Measurements from ENCODE around the gene WNT5A.

Gene WNT5A

DNA sequence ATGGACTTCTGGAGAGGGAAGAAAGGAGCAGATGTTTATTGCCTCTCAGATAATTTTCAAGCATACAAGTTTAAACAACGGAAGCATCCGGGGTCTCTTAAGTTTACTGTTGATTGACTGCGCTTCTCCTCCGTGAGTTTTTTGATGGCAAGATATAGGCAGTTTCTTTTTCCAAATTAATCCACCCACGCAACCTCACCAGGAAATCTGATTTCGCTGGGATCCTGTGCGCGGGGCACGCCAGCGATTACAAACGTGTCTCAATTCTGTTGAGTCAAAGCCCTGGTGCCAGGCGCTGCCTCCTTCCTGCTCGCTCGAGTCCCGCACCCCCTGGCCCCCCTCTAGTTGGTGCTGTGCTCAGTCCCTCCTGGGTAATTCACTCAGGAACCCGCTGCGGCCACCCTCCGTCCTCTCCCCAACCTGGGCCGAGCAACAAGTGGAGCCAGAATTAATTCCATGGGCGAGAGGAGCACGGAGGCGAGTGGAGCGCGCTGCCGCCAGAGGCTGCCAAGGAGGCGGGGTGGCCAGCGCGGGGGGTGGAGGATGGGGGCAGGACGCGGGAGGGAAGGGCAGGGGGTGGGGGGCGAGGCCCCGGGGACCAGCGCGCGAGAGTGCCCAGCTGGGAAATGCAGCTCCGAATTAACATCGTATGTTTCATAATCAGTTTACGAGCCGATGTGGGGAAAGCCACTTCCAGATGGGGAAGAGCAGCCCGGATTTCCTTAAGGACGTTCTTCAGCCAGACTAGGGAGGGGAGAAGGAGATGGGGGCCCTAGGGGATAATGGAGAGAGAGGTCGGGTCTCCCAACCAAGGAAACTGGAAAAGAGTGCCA lies 6.0 kb downstream of the WNT5A start:
- peak; percentile 17 for DNase-seq

DNA sequence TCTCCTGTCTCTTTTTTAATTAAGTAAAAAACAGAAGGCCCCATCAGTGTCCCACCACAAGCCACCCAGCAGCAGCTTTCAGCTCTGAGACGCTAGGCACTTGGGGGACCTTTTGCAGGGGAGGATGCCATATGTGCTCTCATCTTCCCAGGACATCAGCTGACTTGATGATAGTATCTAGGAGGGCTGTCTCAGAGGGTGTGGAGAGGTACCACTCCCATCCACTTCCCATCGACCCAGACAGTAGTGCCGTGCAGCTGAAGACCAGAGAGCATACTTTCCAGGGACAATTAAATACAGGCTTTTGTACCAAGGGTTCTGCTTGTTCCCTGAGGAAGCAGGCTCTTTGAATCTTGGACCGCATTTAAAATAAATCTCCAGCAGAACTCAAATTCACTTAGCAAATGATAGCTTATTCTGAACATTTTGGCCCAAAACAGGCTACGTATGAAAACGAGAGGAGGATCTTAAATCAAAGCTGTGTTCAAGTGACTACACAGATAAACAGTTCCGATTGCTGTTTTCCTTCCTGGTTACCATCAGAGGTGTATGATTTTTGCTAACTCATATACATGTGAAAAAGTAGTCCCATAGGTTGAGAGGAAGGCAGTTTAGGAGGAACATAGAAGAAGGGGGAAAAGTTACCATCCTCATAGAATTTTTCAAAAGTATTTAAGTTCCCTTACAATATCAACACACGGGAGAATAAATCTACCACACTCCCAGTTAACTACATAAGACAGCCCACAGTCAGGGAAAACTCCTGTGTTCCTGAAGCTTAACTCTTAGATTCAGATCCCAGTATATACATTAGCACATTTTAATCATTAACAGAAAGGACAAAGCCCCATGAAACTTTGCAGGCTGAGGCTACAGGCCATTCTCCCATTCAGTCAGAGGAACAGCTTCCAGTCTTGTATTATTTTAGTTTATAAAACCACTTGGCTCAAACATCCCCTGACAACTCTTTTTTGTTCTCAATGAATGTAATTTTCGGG lies 9.5 kb downstream of the WNT5A start:
- peak; percentile 15 for DNase-seq

GRCh38 chr3:55476515-55476914 lies 10.6 kb downstream of the WNT5A start:
- DNase-seq: peak; percentile 53

DNA sequence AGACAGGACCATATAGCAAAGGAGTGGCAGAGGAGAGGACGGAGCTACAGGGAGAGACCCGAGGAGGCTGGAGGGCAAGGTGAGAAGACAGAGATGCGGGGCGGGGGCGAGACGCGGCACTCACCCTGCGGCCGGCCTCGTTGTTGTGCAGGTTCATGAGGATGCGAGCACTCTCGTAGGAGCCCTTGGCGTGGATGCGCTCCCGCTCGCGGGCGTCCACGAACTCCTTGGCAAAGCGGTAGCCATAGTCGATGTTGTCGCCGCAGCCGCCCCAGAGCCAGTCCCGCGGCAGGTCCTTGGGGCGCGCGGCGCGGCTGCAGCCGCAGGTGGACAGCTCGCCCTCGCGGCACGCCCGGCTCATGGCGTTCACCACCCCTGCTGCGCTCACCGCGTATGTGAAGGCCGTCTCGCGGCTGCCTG lies 12.9 kb downstream of the WNT5A start:
- DNase-seq: no peak

GRCh38 chr3:55473788-55474187 lies 13.3 kb downstream of the WNT5A start:
- no peak for DNase-seq

- no peak for DNase-seq
Measured at GRCh38 chr3:55471522-55472280, 15.4 kb downstream of the WNT5A start.

- no peak for DNase-seq
Measured at GRCh38 chr3:55471084-55471483, 16.0 kb downstream of the WNT5A start.

DNA sequence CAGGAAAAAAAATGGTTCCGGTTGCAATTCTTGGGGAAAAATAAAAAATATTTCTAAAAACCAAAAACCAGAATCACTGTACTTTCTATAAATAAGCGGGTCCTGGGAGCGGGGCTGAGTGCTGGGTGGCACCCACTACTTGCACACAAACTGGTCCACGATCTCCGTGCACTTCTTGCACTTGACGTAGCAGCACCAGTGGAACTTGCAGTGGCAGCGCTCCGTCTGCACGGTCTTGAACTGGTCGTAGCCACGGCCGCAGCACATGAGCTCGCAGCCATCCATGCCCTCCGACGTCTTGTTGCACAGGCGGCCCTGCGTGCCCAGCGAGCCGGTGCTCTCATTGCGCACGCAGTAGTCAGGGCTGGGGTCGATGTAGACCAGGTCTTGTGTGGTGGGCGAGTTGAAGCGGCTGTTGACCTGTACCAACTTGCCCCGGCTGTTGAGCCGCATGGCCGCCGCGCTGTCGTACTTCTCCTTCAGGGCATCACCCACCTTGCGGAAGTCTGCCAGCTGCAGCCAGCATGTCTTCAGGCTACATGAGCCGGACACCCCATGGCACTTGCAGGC lies 17.1 kb downstream of the WNT5A start:
- no peak for DNase-seq

GRCh38 chr3:55468251-55468650 lies 18.9 kb downstream of the WNT5A start:
- DNase-seq: no peak

- no peak for DNase-seq
Measured at GRCh38 chr3:55467099-55467498, 20.0 kb downstream of the WNT5A start.

DNA sequence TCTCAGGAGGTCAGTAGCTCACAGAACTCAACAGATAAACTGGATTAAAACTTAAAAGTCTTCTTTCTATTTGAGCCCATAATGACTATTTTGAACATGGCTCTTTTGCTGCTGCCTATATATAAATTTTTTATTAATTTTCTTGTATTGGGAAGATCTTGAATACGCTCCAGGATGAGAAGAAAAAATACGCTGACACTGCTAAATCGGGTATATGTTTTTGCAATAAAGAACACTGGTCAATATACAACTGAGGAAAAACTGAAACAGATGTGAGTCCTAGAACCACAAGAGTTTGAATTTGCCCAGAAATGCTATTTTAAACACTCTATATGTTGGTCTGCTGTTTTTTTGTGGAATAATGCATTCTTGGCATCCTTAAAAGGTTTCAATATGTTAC lies 20.6 kb downstream of the WNT5A start:
- no peak for DNase-seq

GRCh38 chr3:55461896-55462295 lies 25.2 kb downstream of the WNT5A start:
- DNase-seq: no peak

DNA sequence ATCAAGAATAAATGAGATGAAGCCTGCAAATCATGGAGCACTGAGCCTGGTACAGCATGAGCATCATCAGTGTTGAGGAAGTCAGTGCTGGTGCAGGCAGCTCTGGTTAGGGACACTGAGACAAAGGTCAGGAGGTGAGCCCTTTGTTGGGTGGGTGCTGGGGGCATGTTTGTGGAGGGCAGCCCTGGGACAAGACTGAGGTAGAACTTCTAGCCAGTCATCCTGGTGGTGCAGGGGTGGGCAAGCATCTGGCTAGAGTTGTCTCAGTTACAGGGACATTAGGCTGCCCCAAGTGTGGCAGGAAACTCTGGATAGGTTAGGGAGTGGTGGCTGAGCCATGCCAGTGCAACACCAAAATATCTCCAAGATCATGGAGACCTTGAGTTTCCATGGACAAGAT lies 27.3 kb downstream of the WNT5A start:
- no peak for DNase-seq

GRCh38 chr3:55458181-55458790 lies 28.8 kb downstream of the WNT5A start:
- no peak for DNase-seq

GRCh38 chr3:55455915-55456314 lies 31.2 kb downstream of the WNT5A start:
- DNase-seq: no peak

DNA sequence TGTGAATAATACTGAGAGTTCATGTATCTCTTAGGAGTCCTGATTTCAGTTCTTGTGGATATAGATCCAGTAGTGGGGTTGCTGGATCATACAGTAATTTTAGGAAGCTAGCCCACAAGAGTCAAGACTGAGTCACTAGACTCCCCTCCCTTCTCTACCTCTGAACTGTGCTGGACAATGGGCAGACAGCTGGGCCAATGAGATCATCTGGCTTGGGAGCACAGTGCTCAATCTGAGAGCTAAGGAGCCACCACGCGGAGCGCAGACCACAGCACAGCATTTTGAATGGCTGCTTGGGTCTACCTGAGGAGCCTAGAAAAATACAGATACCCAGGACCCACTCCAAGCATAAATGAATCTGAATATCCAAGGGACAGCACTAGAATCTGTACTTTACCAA lies 32.5 kb downstream of the WNT5A start:
- no peak for DNase-seq

DNA sequence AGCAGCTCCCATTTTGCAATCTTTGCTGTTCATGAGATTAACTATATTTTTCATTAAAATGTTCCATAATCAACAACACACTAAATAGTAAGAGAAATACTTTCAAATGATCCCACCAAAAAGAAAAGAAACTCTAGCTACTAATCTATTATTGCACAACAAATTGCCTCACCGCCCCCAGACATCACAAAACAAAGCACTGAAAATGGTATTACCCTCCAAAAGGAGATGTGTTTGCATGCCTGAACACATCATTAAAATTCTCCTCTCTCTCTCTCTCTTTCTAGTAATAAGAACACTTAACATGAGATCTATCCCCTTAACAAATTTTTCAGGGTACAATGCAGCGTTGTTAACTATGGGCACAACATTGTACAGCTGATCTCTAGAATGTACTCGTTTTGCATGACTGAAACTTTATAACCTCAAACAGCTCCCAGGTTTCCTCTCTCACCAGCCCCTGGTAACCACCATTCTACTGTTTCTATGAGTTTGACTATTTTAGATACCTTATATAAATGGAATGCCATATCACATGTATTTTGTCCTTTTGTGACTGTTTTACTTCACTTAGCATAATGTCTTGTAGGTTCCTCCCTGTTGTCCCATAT lies 33.1 kb downstream of the WNT5A start:
- peak; percentile 46 for DNase-seq

DNA sequence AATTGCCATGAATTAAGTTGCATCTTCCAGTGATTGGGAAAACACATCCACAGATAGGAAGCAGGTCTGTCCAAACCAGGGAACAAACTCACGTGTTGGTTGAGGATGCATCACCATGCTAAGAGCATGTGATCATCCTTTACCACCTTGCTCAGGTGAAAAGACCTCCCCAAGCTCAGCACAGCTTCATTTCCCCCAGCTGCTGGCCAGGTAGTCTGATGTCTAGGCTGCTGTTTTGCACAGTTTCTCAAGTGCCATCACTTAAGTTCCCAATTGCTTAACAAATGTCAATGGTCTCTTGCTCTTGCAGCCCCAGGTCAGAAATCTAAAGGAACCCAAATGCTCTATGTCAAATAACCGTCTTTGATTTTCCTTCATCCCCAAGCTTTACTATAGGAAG lies 34.2 kb downstream of the WNT5A start:
- no peak for DNase-seq

DNA sequence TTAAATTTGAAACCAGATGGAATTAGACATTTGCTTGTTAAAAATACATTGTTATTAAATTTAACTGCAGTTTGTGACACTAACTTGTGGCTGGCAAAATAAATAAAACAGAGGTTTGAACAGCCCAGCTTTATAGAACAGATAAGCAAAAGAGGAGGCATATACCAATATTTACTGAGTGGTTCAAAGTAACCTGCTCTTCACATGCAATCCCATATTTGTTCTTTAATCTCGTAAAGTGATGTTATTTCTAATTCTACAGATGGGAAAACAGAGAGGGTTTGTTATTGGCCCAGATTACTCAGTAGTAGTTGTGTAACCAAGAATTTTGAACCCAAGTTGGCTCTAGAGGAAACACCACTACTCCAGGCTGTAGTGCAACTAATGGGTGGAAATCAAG lies 37.6 kb downstream of the WNT5A start:
- no peak for DNase-seq

DNA sequence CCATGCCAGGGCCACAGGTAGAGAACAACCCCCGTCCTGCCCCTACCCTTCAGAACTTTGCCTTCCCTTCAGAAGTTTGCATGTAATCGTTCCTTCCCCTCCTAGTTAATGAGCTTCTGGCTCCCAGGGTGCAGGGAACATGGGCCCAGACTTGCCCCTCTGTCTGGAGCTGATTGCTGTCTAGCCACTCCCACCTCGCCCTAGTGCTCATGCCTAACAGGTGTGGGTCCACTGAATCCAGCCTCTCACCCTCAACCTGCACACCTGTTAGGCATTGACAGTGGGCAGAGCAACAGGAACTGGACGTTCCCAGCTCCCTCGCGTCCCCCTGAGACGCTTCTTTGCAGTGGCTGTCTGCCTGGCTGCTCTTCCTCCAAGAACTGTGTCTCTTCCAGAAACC lies 40.3 kb downstream of the WNT5A start:
- no peak for DNase-seq

- no peak for DNase-seq
Measured at GRCh38 chr3:55445551-55445950, 41.6 kb downstream of the WNT5A start.

- DNase-seq: no peak
Measured at GRCh38 chr3:55443346-55443745, 43.8 kb downstream of the WNT5A start.

All from DMS79 treated with DMSO at 0.1 percent for 48 hours (cell line).